Omental fat pad (tissue), 4 donors: ENCODE measurements around the gene SYNPO. TPM values are rescaled to one million over a fixed set of nuclear protein-coding genes. Genes with fewer than 3 reads are reported as not detected.

Experiments used
- ATAC-seq: fragments of 150-250 bp; one replicate; pipeline ENCODE4 v1.9.1; 2016; ENCODE audit warnings: mild to moderate bottlenecking, moderate library complexity; ENCODE audit not compliant: low FRiP score
- DNase-seq: peaks from one replicate; pipeline ENCODE4 v3.0.0-alpha.2; 2019; ENCODE audit warnings: low spot score
- CTCF ChIP-seq, 3 donors: fragments of 450-650 bp; IDR thresholded peaks; one replicate each; pipeline ENCODE4 v1.5.1; 2016 to 2017; ENCODE audit warnings: antibody characterized with exemption in 3 of 3, mild to moderate bottlenecking in 3 of 3, moderate library complexity in 2 of 3
- total RNA-seq, 4 donors: library from RNA; depleted of rRNA; stranded (reverse); fragments of >200 nt; gene quantifications; one replicate each; pipeline ENCODE4 v1.1.0, GENCODE V29; 2016

Gene SYNPO
- total RNA-seq, 4 donors from 2014 or later: 12.2 to 43.6 (median 26.1) TPM

- TF ChIP-seq CTCF (IDR thresholded peaks at IDR 0.05): no peak
- peak; percentile 53 for ATAC-seq
- no peak for DNase-seq
These were observed 31.9 kb downstream of the SYNPO start for GRCh38 chr5:150672237-150672883.

GRCh38 chr5:150672884-150673275 is 32.4 kb downstream of the SYNPO start:
- ATAC-seq: no peak
- no peak for DNase-seq
- no peak for TF ChIP-seq CTCF (IDR thresholded peaks at IDR 0.05)

GRCh38 chr5:150674341-150674821 is 33.9 kb downstream of the SYNPO start:
- DNase-seq: no peak
- TF ChIP-seq CTCF (IDR thresholded peaks at IDR 0.05): no peak
- no peak for ATAC-seq

GRCh38 chr5:150675069-150675468 is 34.6 kb downstream of the SYNPO start:
- no peak for TF ChIP-seq CTCF (IDR thresholded peaks at IDR 0.05)
- DNase-seq (no peak), ATAC-seq (no peak)

- ATAC-seq (no peak), DNase-seq (no peak)
- no peak for TF ChIP-seq CTCF (IDR thresholded peaks at IDR 0.05)
These were observed 36.1 kb downstream of the SYNPO start for GRCh38 chr5:150676578-150676977.

GRCh38 chr5:150689120-150689519 is 48.7 kb downstream of the SYNPO start:
- DNase-seq (no peak), ATAC-seq (no peak)
- no peak for TF ChIP-seq CTCF (IDR thresholded peaks at IDR 0.05)

GRCh38 chr5:150690760-150691159 is 50.3 kb downstream of the SYNPO start:
- TF ChIP-seq CTCF (IDR thresholded peaks at IDR 0.05): no peak
- ATAC-seq (no peak), DNase-seq (no peak)
